Type B pancreatic cell (in vitro differentiated cells): ENCODE measurements around the gene IFIT3. TPM values are rescaled to one million over a fixed set of nuclear protein-coding genes. Genes with fewer than 3 reads are reported as not detected.

Experiments
- DNase-seq: peaks from one replicate; pipeline ENCODE4 v3.0.0; 2021; ENCODE audit warnings: mixed read lengths; ENCODE audit not compliant: unreplicated experiment; ENCODE audit errors: extremely low spot score
- H3K27ac Mint-ChIP-seq: 2 replicates; pipeline ENCODE4 v1.8.0; 2021; ENCODE audit warnings: mild to moderate bottlenecking, mixed read lengths
- H3K27me3 Mint-ChIP-seq: 2 replicates; pipeline ENCODE4 v1.8.0; 2021; ENCODE audit warnings: mixed read lengths
- H3K36me3 Mint-ChIP-seq: 2 replicates; pipeline ENCODE4 v1.8.0; 2021; ENCODE audit warnings: mixed read lengths
- H3K4me1 Mint-ChIP-seq: one replicate; pipeline ENCODE4 v1.8.0; 2021; ENCODE audit warnings: mixed read lengths; ENCODE audit not compliant: unreplicated experiment
- H3K4me3 Mint-ChIP-seq: 2 replicates; pipeline ENCODE4 v1.8.0; 2021; ENCODE audit warnings: mild to moderate bottlenecking, mixed read lengths
- H3K9me3 Mint-ChIP-seq: 2 replicates; pipeline ENCODE4 v1.8.0; 2021; ENCODE audit warnings: mixed read lengths
- total RNA-seq: library from RNA; stranded (reverse); gene quantifications from 2 replicates; pipeline ENCODE4 v1.2.1, GENCODE V29; 2021; ENCODE audit warnings: low replicate concordance
- TF ChIP-seq, protein P1 (sequence below): fragments of 200-600 bp; sonication (generic); conservative IDR thresholded peaks from 2 replicates; pipeline ENCODE4 v1.5.0; 2021; ENCODE audit warnings: antibody characterized with exemption, mild to moderate bottlenecking

IFIT3 gene
- total RNA-seq, 1 donor from 2014 or later: 4.9 TPM

DNA sequence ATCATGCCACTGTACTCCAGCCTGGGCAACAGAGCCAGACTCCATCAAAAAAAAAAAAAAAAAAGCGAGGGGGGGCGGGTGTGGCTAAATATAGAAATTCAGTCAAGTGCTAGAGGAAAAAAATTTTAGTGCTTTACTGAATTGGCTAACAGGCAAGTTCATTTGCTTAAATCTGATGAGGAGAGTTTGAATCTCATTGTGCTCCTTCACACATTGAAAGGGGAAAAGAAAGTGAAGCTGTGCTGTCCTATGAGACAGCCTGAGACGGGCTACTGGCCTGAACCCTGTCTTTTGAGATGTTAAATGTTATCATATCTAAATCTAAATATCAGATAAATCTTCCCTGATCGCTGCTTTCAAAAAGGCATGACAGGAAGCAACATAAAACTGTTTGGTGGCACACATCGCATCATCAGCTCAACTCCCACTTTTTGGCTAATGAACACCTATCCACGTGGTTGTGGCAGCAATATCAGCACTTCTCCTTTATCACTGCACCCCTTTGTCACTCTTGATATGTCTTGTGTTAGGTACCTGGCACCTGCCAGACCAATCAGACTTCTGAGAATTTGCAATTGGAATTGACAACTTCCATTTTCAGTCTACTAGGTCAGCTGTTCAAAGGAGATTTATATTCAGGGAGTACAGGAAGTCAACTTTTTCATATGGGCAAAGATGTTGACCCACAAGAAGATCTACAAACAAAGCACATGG is 36.1 kb downstream of the IFIT3 start:
- no peaks in the 10 kb centered on the region for H3K27me3 Mint-ChIP-seq
- H3K4me1 Mint-ChIP-seq: peaks cover 18% of the 10 kb centered on the region
- TF ChIP-seq, protein P1, sequence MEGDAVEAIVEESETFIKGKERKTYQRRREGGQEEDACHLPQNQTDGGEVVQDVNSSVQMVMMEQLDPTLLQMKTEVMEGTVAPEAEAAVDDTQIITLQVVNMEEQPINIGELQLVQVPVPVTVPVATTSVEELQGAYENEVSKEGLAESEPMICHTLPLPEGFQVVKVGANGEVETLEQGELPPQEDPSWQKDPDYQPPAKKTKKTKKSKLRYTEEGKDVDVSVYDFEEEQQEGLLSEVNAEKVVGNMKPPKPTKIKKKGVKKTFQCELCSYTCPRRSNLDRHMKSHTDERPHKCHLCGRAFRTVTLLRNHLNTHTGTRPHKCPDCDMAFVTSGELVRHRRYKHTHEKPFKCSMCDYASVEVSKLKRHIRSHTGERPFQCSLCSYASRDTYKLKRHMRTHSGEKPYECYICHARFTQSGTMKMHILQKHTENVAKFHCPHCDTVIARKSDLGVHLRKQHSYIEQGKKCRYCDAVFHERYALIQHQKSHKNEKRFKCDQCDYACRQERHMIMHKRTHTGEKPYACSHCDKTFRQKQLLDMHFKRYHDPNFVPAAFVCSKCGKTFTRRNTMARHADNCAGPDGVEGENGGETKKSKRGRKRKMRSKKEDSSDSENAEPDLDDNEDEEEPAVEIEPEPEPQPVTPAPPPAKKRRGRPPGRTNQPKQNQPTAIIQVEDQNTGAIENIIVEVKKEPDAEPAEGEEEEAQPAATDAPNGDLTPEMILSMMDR: no peak
- H3K36me3 Mint-ChIP-seq: no peaks in the 10 kb centered on the region
- H3K9me3 Mint-ChIP-seq: peaks cover 6% of the 10 kb centered on the region
- no peak for DNase-seq
- no peak overlapping the region for H3K27ac Mint-ChIP-seq
- no peak overlapping the region for H3K4me3 Mint-ChIP-seq

DNA sequence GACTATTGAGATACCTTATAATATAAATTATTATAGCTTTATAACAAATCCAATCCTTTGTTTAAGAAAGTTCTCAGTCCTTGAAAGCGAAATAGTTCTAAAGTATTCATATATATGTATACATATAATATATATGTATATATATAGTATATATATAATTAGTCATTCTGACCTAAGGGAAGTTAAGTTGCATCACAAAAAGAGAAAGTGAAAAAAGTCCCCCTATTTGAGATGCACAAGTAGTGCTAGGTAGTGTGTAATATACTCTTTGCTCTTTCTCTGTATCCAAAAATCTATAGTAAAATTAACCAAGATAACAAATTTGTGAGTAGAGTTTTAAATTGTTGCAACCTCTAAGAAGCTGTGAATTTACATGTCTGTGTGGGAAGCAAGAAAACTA is 36.7 kb downstream of the IFIT3 start:
- Mint-ChIP-seq H3K36me3 (no peaks in the 10 kb centered on the region), H3K9me3 (peaks cover 6% of the 10 kb centered on the region), H3K27me3 (no peaks in the 10 kb centered on the region), H3K27ac (no peak overlapping the region), H3K4me1 (peaks cover 18% of the 10 kb centered on the region), H3K4me3 (no peak overlapping the region)
- TF ChIP-seq, protein P1: no peak
- no peak for DNase-seq

DNA sequence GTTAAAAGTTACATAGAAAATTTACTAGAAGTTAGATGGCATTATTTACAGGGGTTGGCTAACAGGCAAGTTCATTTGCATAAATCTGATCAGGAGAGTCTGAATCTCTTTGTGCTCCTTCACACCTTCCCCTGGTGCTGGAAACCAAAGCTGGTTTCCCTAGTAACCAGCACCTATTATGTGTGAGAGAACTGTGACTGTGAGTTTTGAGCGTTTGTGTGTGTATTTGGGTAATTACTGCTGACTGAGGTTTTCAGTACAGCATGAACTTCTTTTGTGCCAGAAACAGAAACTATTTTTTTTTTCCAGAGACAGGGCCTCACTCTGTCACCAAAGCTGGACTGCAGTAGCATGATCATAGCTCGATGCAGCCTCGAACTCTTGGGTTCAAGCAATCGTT is 39.7 kb downstream of the IFIT3 start:
- no peaks in the 10 kb centered on the region for H3K36me3 Mint-ChIP-seq
- no peaks in the 10 kb centered on the region for H3K27me3 Mint-ChIP-seq
- TF ChIP-seq, protein P1: no peak
- no peak overlapping the region for H3K27ac Mint-ChIP-seq
- DNase-seq: no peak
- no peaks in the 10 kb centered on the region for H3K9me3 Mint-ChIP-seq
- peaks cover 10% of the 10 kb centered on the region for H3K4me1 Mint-ChIP-seq
- H3K4me3 Mint-ChIP-seq: no peak overlapping the region

DNA sequence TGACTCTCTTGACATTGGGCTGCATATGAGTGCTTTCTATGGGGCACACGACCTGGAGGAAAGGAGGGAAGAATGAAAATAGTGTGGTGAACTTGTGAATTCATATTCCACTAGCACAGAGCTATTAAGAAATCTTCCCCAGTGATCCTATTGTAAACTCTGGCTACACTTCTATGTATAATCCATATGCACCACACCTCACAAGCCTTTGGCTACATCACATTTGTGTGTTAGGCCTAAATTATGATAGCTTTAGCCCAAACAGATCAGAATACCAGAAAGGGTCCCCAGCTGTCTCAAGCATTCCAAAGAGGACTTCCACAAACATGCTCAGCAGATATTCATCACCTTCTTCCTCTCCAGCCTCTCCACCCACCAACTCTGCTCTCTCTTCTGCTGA is 40.3 kb downstream of the IFIT3 start:
- no peak overlapping the region for H3K27ac Mint-ChIP-seq
- no peaks in the 10 kb centered on the region for H3K36me3 Mint-ChIP-seq
- TF ChIP-seq, protein P1: no peak
- DNase-seq: no peak
- H3K4me1 Mint-ChIP-seq: peaks cover 10% of the 10 kb centered on the region
- H3K27me3 Mint-ChIP-seq: no peaks in the 10 kb centered on the region
- H3K4me3 Mint-ChIP-seq: no peak overlapping the region
- no peaks in the 10 kb centered on the region for H3K9me3 Mint-ChIP-seq

DNA sequence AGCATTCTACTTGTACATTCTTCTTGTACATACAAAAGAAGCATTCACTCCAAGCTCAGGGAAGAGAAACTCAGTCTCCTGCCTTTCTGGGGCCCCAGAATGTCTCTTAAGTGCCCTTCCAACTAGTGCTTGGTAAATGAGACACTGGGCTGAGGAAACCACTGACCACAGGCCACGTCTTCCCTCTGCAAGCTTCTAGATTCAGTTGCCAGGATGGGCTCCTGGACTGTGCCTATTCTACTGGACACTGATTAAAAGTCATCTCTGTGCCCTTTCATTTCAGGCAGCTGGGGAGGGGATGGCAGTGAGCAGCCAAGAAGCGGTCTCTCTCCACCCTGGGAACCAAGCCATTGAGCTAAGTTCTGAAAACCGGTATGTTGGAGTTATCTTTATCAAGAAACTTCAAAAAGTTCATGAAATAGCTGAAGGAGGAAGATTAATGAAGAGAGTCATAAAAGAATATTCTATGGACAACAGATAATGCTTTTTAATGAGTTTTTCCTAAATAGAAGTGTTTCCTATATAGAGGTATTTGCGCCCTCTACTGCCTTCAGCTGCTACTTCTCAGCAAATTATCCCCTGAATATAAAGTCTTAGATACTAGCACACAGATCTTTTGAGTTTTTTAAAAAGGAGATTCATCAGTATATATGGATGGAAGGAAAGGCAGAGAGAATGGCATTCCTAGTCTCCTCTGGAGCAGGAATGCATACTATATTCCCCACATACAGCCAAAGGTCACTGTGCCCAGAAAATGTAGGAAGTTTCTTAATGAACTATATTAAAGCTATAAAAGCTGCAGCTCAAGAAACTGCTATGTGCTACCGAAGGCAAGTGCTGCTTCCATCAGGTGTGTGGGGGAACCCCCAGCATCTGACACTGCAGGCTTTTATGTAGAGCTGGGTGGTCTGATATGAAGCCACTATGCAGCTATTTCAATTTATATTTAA is 41.6 kb downstream of the IFIT3 start:
- Mint-ChIP-seq H3K4me1 (peaks cover 15% of the 10 kb centered on the region), H3K27ac (no peak overlapping the region), H3K4me3 (no peak overlapping the region), H3K9me3 (no peaks in the 10 kb centered on the region), H3K27me3 (no peaks in the 10 kb centered on the region), H3K36me3 (no peaks in the 10 kb centered on the region)
- TF ChIP-seq, protein P1: peak; percentile 70
- DNase-seq: no peak
